GM18499 (cell line): Measurements from ENCODE around the gene PCGF6.

Source experiments
- ATAC-seq: cut with Tn5 transposase; IDR thresholded peaks from one replicate; pipeline ENCODE4 v1.9.1; 2021; ENCODE audit warnings: moderate number of reproducible peaks; ENCODE audit not compliant: insufficient read depth, unreplicated experiment

The PCGF6 gene

GRCh38 chr10:103327906-103328305, 23.0 kb downstream of the PCGF6 start:
- no peak for ATAC-seq

- ATAC-seq = no peak
Measured at GRCh38 chr10:103316087-103316486, 34.9 kb downstream of the PCGF6 start.

GRCh38 chr10:103310197-103310596, 40.7 kb downstream of the PCGF6 start:
- ATAC-seq = no peak

- ATAC-seq = no peak
Measured at GRCh38 chr10:103307594-103307993, 43.3 kb downstream of the PCGF6 start.

GRCh38 chr10:103295374-103296015, 55.4 kb downstream of the PCGF6 start:
- ATAC-seq = no peak

- ATAC-seq = no peak
Measured at GRCh38 chr10:103291588-103291987, 59.4 kb downstream of the PCGF6 start.

GRCh38 chr10:103287992-103288391, 62.9 kb downstream of the PCGF6 start:
- ATAC-seq = no peak

GRCh38 chr10:103284170-103284569, 66.8 kb downstream of the PCGF6 start:
- no peak for ATAC-seq

- ATAC-seq = no peak
Measured at GRCh38 chr10:103282961-103283360, 68.0 kb downstream of the PCGF6 start.

GRCh38 chr10:103281753-103282152, 69.2 kb downstream of the PCGF6 start:
- ATAC-seq = no peak

GRCh38 chr10:103280506-103280905, 70.4 kb downstream of the PCGF6 start:
- ATAC-seq = no peak

GRCh38 chr10:103280031-103280430, 70.9 kb downstream of the PCGF6 start:
- ATAC-seq = no peak

GRCh38 chr10:103278862-103279298, 72.1 kb downstream of the PCGF6 start:
- no peak for ATAC-seq

GRCh38 chr10:103278537-103278823, 72.5 kb downstream of the PCGF6 start:
- ATAC-seq = no peak

- ATAC-seq = no peak
Measured at GRCh38 chr10:103277713-103278536, 73.0 kb downstream of the PCGF6 start.

- ATAC-seq = no peak
Measured at GRCh38 chr10:103276896-103277712, 73.8 kb downstream of the PCGF6 start, which contains the start of gene INA. Gene INA, plus strand, starts transcription at chr10:103277138. Its CDS starts 74 bp downstream, at chr10:103277212.

- ATAC-seq = no peak
Measured at GRCh38 chr10:103276251-103276895, 74.6 kb downstream of the PCGF6 start.

GRCh38 chr10:103273041-103273441, 77.9 kb downstream of the PCGF6 start:
- ATAC-seq = no peak

- ATAC-seq = no peak
Measured at GRCh38 chr10:103265717-103266329, 85.1 kb downstream of the PCGF6 start.

GRCh38 chr10:103262229-103262628, 88.7 kb downstream of the PCGF6 start:
- no peak for ATAC-seq
